OCI-LY3 (cell line): ENCODE data around the gene FRMD6.

Experiments
- CTCF ChIP-seq: fragments of 200-600, 300-600 bp; sonication (generic); IDR thresholded peaks from 2 replicates; pipeline ENCODE4 v1.5.1; 2014; ENCODE audit warnings: antibody characterized with exemption, low read length, low read depth
- EZH2phosphoT487 ChIP-seq: fragments of 200-600 bp; shearing (Covaris generic); IDR thresholded peaks from 2 replicates; pipeline ENCODE4 v1.6.1; 2018; ENCODE audit warnings: antibody characterized with exemption, mixed run types, low read depth

GRCh38 chr14:51759950-51760349 lies 108.2 kb downstream of the FRMD6 start:
- no peak for TF ChIP-seq CTCF
- TF ChIP-seq EZH2phosphoT487 = no peak
